SH-SY5Y (cell line): ENCODE results near the gene MAT1A.

Experiments used
- GATA2 ChIP-seq: IDR thresholded peaks from 2 replicates; pipeline ENCODE4 v1.6.1; 2011; ENCODE audit warnings: mild to moderate bottlenecking, low read depth, low read length
- GATA3 ChIP-seq: IDR thresholded peaks from 2 replicates; pipeline ENCODE4 v1.6.1; 2011; ENCODE audit warnings: low read depth, mild to moderate bottlenecking, low read length, moderate library complexity

DNA sequence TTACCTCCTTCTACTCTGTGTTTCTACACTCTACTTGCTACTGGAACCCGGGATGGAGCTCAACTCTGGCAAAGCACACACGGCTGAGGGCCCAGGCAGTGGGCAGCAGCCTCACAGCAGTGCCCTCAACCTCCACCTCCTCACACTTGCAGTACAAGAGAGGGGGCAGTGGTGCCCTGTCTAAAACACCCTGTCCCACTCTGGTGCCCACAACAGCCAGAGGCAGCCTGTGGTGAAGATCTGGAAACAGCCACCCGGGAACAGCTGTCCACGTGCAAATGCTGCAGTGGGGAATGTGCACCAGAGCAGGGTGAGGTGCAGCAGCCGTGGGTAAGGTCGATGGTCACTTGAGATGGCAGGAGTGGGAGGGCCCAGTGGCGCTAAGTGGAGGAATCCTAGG is 13.7 kb downstream of the MAT1A start:
- no peak for TF ChIP-seq GATA2
- no peak for TF ChIP-seq GATA3
